ENCODE data around the gene TRAF1.

TRAF1 gene

DNA sequence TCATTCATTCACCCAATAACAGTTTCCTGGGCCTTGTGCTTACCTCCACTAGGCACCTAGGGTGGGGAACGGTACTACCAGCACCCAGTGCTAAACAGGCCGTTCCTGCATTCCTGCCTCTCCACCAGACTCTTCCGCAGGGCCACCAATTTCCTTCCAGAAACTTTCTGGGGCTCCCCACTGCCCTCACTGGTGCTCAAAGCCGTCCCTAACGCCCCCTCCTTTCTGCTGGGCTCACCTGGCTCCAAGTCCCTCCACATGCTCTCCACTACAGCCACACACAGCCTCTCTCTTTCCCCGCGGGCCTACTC, 51.0 kb downstream of the TRAF1 start:
- TF ChIP-seq, protein P1, sequence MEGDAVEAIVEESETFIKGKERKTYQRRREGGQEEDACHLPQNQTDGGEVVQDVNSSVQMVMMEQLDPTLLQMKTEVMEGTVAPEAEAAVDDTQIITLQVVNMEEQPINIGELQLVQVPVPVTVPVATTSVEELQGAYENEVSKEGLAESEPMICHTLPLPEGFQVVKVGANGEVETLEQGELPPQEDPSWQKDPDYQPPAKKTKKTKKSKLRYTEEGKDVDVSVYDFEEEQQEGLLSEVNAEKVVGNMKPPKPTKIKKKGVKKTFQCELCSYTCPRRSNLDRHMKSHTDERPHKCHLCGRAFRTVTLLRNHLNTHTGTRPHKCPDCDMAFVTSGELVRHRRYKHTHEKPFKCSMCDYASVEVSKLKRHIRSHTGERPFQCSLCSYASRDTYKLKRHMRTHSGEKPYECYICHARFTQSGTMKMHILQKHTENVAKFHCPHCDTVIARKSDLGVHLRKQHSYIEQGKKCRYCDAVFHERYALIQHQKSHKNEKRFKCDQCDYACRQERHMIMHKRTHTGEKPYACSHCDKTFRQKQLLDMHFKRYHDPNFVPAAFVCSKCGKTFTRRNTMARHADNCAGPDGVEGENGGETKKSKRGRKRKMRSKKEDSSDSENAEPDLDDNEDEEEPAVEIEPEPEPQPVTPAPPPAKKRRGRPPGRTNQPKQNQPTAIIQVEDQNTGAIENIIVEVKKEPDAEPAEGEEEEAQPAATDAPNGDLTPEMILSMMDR (IDR thresholded peaks at IDR 0.05; ENCODE audit: low read depth, low read length), result no peak
- peak overlapping the region; percentile 65 for H3K4me3 ChIP-seq (ENCODE audit: low read depth, low read length)

DNA sequence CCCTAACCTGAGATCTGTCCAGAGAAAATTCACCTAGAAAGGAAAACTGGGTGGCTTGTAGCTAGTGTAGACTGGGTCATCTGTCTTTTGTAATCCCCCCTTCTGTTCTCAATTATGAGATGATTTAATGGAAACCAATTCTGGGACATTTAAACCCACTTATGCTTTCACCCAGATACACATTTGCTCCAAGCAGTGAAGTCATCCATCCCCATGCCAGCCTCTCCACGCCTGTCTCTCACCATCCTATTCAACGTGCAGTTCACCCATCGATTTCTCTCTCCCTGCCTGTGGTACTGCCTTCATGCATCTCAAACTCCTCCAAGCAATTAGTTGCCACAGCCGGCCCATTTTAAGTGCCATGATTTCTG, 51.4 kb downstream of the TRAF1 start:
- TF ChIP-seq, protein P1 (IDR thresholded peaks at IDR 0.05; ENCODE audit: low read depth, low read length), result no peak
- H3K4me3 ChIP-seq (ENCODE audit: low read depth, low read length), result peak overlapping the region; percentile 65

DNA sequence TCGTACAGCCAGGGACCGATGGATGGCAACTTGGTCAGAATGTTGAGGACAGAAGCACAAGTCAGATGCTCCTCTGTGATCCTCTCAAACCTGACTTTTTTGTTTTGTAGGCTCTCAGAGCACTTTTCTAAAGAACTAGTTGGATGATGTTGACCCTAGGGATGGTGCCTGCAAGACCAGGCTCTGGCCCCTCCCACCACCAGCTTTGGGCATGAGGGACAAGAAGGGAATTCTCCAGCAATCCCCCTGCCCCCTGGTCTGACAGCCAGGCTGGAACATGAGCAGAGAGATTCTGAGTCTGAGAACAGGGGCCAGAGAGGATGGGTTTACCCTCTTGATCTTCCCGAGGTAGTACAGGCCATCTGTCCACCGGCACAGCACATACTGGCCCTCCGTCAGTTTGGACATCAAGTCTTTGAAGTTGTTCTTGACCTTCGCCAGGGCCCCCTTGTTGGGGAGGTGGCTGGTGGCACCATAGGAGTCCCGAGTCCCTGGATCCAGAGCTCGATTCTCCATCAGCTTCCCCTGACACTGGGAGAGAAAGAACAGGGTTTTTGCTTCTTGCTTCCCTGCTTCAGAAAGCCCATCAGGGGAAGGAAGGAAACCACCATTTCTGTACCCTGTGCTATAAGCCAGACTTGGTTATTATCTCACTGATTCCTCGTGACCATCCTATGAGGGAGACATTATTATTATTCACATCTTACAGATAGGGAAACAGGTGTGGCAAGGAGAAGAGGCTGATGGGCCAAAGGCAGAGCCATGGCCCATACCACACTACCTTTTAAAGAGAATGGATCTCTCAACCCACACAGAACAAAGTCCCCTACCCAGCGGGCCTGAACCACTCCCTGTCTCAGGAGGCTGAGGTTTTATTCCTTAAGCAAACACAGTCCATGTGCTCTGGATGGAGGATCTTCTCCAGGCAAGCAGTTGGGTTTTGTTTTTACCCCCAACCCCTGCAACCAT, 52.1 kb downstream of the TRAF1 start:
- TF ChIP-seq, protein P1 (IDR thresholded peaks at IDR 0.05; ENCODE audit: low read depth, low read length), result no peak
- no peak overlapping the region for H3K4me3 ChIP-seq (ENCODE audit: low read depth, low read length)

DNA sequence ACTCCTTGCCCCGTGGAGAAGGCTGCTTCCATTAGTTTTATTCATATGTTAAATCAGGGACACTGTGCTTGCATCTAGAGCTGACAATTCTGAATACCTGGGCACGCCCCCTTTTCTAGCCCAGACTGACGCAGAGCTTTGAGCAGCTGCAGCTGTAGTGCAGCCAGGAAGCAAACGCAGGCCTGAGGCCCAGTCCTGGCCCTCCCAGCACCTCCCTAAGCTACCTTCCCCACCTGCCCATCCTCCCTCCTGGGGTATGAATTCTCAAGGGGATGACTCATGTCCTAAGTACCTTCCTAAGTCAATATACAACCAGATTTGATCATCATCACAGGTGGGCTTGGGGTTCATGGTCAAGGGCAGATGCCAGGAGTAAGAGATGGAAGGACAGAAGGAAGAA, 53.1 kb downstream of the TRAF1 start:
- TF ChIP-seq, protein P1 (IDR thresholded peaks at IDR 0.05; ENCODE audit: low read depth, low read length), result no peak
- no peak overlapping the region for H3K4me3 ChIP-seq (ENCODE audit: low read depth, low read length)

DNA sequence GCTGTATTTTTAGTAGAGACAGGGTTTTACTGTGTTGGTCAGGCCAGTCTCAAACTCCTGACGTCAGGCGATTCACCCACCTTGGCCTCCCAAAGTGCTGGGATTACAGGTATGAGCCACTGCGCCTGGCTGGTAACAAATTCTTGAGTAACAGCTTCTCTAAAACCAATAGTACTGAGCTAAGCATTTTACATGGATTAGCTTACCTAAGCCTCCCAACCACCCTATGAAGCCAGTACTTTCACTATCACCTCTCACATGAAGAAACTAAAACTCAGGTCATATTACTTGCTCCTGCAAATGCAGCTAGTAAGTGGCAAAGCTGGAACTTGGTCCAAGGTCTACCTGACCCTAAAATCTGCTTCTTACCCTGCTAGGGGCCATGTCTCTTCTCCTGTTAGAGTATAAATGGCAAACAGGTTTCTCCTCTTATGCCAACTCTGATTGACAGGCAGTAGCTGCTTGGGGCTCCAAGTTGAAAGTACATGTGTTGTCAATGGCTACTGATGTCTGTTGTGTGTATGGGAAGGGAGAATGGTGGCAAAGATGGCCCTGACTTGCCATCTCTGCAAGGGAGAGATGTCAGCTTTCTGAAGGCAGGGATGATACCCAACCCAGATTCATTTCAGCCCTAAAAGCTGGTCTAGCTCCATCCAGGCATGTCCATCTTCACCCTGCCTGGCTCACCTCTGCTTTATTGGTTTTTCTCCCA, 53.6 kb downstream of the TRAF1 start:
- TF ChIP-seq, protein P1 (IDR thresholded peaks at IDR 0.05; ENCODE audit: low read depth, low read length), result no peak
- H3K4me3 ChIP-seq (ENCODE audit: low read depth, low read length), result no peak overlapping the region

DNA sequence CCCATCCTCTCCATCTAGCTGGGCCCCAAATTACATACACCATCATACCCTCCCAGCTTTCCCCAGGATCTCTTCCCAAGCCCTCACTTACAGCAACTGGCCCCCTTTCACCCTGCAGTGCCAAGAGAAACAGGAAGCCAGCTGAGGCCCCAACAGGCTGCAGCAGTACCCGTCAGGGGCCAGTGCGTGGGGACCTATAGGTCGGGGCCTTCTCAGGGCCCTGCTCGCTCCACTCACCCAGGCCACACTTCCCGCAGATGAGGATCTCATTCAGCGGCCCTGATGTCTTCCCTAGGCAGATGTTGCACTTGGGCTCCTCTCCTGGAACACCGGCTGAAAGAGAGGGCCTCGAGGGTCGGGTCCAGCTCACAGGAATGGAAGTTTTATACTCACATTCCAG, 56.4 kb downstream of the TRAF1 start:
- TF ChIP-seq, protein P1 (IDR thresholded peaks at IDR 0.05; ENCODE audit: low read depth, low read length), result no peak
- no peak overlapping the region for H3K4me3 ChIP-seq (ENCODE audit: low read depth, low read length)

DNA sequence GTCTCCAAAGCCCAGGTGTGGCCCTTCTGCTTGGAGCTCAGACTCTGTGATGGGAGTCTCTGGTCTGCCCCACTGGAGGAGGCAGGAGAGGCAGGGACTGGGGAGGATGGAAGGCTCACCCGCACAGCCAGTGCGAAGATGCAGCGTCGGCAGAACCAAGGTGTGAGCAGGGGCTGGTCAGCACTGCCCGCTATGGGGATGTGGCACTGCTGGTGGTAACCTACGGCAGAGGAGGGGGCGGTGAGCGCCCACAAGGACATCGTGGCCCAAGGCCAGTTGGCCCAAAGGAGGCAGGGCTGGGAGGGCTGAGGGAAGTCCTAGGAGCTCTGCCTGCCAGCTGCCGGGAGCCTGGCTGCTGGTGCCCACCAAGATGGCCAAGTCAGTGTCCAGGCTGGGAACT, 56.9 kb downstream of the TRAF1 start:
- H3K4me3 ChIP-seq (ENCODE audit: low read depth, low read length), result no peak overlapping the region
- TF ChIP-seq, protein P1 (IDR thresholded peaks at IDR 0.05; ENCODE audit: low read depth, low read length), result no peak

Data from WI38 (cell line).